Endodermal cell (in vitro differentiated cells): ENCODE data around the gene OOEP. TPM values are rescaled to one million over a fixed set of nuclear protein-coding genes. Genes with fewer than 3 reads are reported as not detected.

Experiments
- DNase-seq: peaks from one replicate; pipeline ENCODE4 v3.0.0-alpha.2; 2017
- H3K27ac ChIP-seq: 2 replicates; pipeline ENCODE4 v1.5.1; 2013; ENCODE audit warnings: mild to moderate bottlenecking, low read depth, low read length, moderate library complexity
- H3K27me3 ChIP-seq: 2 replicates; pipeline ENCODE4 v1.6.1; 2013; ENCODE audit warnings: mild to moderate bottlenecking, low read length, moderate library complexity; ENCODE audit not compliant: insufficient read depth, control insufficient read depth, poor library complexity, severe bottlenecking
- H3K36me3 ChIP-seq: 2 replicates; pipeline ENCODE4 v1.7.0; 2013; ENCODE audit warnings: mild to moderate bottlenecking, low read length, moderate library complexity; ENCODE audit not compliant: control insufficient read depth, insufficient read depth
- H3K4me1 ChIP-seq: one replicate; pipeline ENCODE4 v1.7.0; 2013; ENCODE audit warnings: low read length; ENCODE audit not compliant: control insufficient read depth, insufficient read depth
- H3K4me3 ChIP-seq: 2 replicates; pipeline ENCODE4 v1.5.1; 2013; ENCODE audit warnings: mild to moderate bottlenecking, low read length, moderate library complexity
- H3K9ac ChIP-seq: 2 replicates; pipeline ENCODE4 v1.6.1; 2013; ENCODE audit warnings: mild to moderate bottlenecking, low read length, moderate library complexity; ENCODE audit not compliant: poor library complexity, severe bottlenecking; ENCODE audit errors: extremely low read depth
- H3K9me3 ChIP-seq: 2 replicates; pipeline ENCODE4 v1.6.1; 2013; ENCODE audit warnings: mild to moderate bottlenecking, low read length, moderate library complexity; ENCODE audit not compliant: control insufficient read depth
- H3K27ac Mint-ChIP-seq: 2 replicates; pipeline ENCODE4 v1.8.0; 2020; ENCODE audit warnings: mixed read lengths
- H3K27me3 Mint-ChIP-seq: 2 replicates; pipeline ENCODE4 v1.8.0; 2021; ENCODE audit warnings: mild to moderate bottlenecking, mixed read lengths; ENCODE audit not compliant: insufficient read depth
- H3K36me3 Mint-ChIP-seq: 2 replicates; pipeline ENCODE4 v1.8.0; 2020; ENCODE audit warnings: low read depth, mixed read lengths
- H3K4me1 Mint-ChIP-seq: 2 replicates; pipeline ENCODE4 v1.8.0; 2020; ENCODE audit warnings: mixed read lengths
- H3K4me3 Mint-ChIP-seq: 2 replicates; pipeline ENCODE4 v1.8.0; 2020; ENCODE audit warnings: mild to moderate bottlenecking, moderate library complexity, mixed read lengths
- H3K9me3 Mint-ChIP-seq: 2 replicates; pipeline ENCODE4 v1.8.0; 2020; ENCODE audit warnings: mild to moderate bottlenecking, mixed read lengths
- WGBS, 2 experiments: methylation state at CpG; one replicate each; pipeline versions ENCODE4 v1.1.5 to v1.1.7; 2013; ENCODE audit warnings: missing lambda C conversion rate in 2 of 2, mixed read lengths in 1 of 2; ENCODE audit not compliant: insufficient coverage in 1 of 2, insufficient read length in 1 of 2; 5-methylcytosine and 5-hydroxymethylcytosine counted together
- total RNA-seq, 2 donors: library from RNA; stranded (reverse); fragmentation: NEBNext Ultra II Directional in 1 of 2; extraction: Animal tissue kit (Norgen Biotek cat#: 25700) in 1 of 2; gene quantifications; 2 replicates in 1 of 2; 3 replicates in 1 of 2; pipeline ENCODE4 v1.2.1, GENCODE V29; 2021
- TF ChIP-seq, protein P1 (sequence below): fragments of 200-600 bp; sonication (generic); conservative IDR thresholded peaks from 2 replicates; pipeline ENCODE4 v1.5.0; 2021; ENCODE audit warnings: antibody characterized with exemption, mild to moderate bottlenecking

The OOEP gene
- total RNA-seq, 2 donors from 2014 or later: not detected

DNA sequence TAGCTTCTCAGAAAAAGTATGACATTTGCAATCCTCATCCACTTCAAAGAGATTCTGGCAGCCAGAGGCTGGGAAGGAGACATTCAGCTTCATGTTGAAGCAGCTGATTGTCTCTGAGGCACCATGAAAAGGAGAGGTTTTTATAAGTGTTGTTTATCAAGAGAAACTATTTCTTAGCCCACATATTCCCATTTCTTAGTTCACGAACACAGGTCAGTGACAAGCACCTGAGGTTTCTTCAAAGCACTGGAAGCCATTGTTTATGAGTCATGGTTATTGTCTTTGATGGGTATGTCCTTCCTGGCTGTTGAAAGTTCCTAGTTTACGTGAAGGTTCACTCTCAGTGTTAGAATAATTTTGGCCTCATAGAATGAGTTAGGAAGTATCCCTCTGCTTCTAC lies 22.0 kb upstream of the OOEP start:
- no peak overlapping the region for H3K9ac ChIP-seq
- no peak overlapping the region for H3K4me3 Mint-ChIP-seq
- WGBS, 2 experiments: 91% methylated on average over 2 of the region's 2 CpGs; no CpG with 5 or more reads in 1 of the 2 experiments
- no peaks in the 10 kb centered on the region for H3K4me1 ChIP-seq
- H3K36me3 ChIP-seq: no peaks in the 10 kb centered on the region
- H3K9me3 ChIP-seq: no peaks in the 10 kb centered on the region
- H3K27ac Mint-ChIP-seq: no peak overlapping the region
- TF ChIP-seq, protein P1, sequence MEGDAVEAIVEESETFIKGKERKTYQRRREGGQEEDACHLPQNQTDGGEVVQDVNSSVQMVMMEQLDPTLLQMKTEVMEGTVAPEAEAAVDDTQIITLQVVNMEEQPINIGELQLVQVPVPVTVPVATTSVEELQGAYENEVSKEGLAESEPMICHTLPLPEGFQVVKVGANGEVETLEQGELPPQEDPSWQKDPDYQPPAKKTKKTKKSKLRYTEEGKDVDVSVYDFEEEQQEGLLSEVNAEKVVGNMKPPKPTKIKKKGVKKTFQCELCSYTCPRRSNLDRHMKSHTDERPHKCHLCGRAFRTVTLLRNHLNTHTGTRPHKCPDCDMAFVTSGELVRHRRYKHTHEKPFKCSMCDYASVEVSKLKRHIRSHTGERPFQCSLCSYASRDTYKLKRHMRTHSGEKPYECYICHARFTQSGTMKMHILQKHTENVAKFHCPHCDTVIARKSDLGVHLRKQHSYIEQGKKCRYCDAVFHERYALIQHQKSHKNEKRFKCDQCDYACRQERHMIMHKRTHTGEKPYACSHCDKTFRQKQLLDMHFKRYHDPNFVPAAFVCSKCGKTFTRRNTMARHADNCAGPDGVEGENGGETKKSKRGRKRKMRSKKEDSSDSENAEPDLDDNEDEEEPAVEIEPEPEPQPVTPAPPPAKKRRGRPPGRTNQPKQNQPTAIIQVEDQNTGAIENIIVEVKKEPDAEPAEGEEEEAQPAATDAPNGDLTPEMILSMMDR: no peak
- H3K9me3 Mint-ChIP-seq: peaks cover 8% of the 10 kb centered on the region
- no peak for DNase-seq
- no peak overlapping the region for H3K27ac ChIP-seq
- peaks cover 4% of the 10 kb centered on the region for H3K27me3 Mint-ChIP-seq
- H3K4me3 ChIP-seq: no peak overlapping the region
- H3K36me3 Mint-ChIP-seq: no peaks in the 10 kb centered on the region
- no peaks in the 10 kb centered on the region for H3K27me3 ChIP-seq
- peaks cover 2% of the 10 kb centered on the region for H3K4me1 Mint-ChIP-seq

DNA sequence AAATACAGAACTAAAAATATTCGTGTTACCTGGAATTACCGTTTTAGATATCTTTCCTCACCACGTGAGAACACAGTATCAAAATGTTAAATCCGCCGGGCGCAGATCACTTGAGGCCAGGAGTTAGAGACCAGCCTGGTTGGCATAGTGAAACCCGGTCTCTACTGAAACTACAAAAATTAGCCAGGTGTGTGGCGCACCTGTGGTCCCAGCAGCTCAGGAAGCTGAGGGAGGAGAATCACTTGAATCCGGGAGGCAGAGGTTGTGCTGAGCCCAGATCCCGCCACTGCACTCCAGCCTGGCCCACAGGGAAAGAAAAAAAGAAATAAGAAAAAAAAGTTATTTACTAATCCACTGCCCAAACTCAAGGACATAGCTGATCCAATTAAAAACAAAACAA lies 20.2 kb upstream of the OOEP start:
- H3K36me3 Mint-ChIP-seq: no peaks in the 10 kb centered on the region
- Histone ChIP-seq H3K27ac (no peak overlapping the region), H3K36me3 (no peaks in the 10 kb centered on the region), H3K9ac (no peak overlapping the region), H3K4me3 (no peak overlapping the region), H3K27me3 (no peaks in the 10 kb centered on the region), H3K4me1 (no peaks in the 10 kb centered on the region), H3K9me3 (no peaks in the 10 kb centered on the region)
- peak overlapping the region; percentile 73 for H3K4me3 Mint-ChIP-seq
- TF ChIP-seq, protein P1: no peak
- DNase-seq: no peak
- WGBS, 2 experiments: 90 to 93% methylated on average over 8 to 10 of the region's 10 CpGs
- H3K27me3 Mint-ChIP-seq: peaks cover 4% of the 10 kb centered on the region
- H3K4me1 Mint-ChIP-seq: peaks cover 2% of the 10 kb centered on the region
- peaks cover 4% of the 10 kb centered on the region for H3K9me3 Mint-ChIP-seq
- H3K27ac Mint-ChIP-seq: no peak overlapping the region

DNA sequence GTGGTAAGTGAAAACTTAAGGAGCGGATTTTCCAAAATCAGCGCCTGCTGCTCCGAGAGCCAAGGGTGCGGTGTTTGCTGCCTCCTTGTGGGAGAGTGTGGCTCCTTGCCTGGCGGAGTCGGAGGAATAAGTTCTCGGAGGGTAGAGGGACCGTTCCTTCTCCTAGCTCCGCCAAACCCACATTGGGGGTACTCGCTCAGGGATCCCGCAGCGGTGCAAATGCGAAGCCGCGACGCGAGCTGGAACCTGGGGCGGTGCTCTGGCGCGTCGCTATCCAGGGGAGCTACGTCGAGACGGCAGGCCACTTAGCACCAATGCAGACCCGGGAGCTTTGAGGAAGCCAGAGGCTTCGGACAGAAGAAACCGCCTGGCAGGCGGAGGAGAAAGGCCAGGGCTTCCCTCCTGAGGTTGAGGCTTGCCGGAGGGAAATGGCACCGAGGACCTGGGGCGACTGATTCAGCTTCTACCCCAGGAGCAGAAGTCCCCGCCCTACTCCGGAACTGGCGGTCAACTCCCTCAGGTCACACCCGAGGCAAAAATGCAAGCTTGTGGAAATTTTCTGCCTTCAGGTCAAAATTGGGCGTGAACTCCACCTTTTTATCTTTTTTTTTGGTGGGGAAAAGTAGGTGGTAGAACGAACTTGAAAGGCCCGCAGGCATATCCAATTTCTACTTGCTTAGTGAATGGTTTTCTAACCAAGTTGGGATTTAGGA lies 19.3 kb upstream of the OOEP start:
- peaks cover 4% of the 10 kb centered on the region for H3K27me3 Mint-ChIP-seq
- Histone ChIP-seq H3K27me3 (no peaks in the 10 kb centered on the region), H3K9me3 (no peaks in the 10 kb centered on the region), H3K9ac (peak overlapping the region; percentile 44), H3K27ac (no peak overlapping the region), H3K4me3 (peak overlapping the region; percentile 86), H3K36me3 (no peaks in the 10 kb centered on the region), H3K4me1 (no peaks in the 10 kb centered on the region)
- peak; percentile 94 for DNase-seq
- peak overlapping the region; percentile 73 for H3K4me3 Mint-ChIP-seq
- H3K9me3 Mint-ChIP-seq: peaks cover 2% of the 10 kb centered on the region
- H3K27ac Mint-ChIP-seq: peak overlapping the region; percentile 91
- 5 to 8% methylated on average over 15 to 38 of the region's 38 CpGs for WGBS, 2 experiments
- TF ChIP-seq, protein P1: peak; percentile 87
- H3K4me1 Mint-ChIP-seq: peaks cover 2% of the 10 kb centered on the region
- H3K36me3 Mint-ChIP-seq: no peaks in the 10 kb centered on the region
